DMS 273 (cell line): ENCODE data around the gene C19orf67.

ENCODE experiments used
- DNase-seq: peaks from one replicate; lab custom pipeline; 2025; ENCODE audit not compliant: unreplicated experiment; lab: John Stamatoyannopoulos, UW

Gene C19orf67

DNA sequence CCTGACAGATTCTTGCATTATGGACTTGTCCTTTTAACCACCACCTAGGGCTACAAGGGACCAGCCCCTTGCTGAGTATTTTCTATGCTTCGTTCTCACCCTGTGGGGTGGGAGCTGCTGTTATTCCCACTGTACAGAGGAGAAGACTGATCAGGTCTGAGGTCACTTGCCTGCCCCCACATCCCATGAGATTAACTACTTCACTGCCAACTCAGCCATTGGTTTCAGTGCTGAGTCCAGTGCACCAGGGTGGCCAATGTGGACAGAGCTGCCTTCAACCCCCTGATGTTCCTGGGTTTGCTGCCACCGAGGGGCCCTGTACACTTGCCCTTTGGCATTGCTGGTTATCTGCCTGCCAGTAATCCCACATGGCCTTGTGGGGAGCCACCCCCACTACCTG lies 25.1 kb upstream of the C19orf67 start:
- no peak for DNase-seq

GRCh38 chr19:14107581-14108461 lies 22.2 kb upstream of the C19orf67 start:
- DNase-seq, result no peak

- no peak for DNase-seq
These were observed 21.3 kb upstream of the C19orf67 start for GRCh38 chr19:14106840-14107239.

- no peak for DNase-seq
These were observed 20.1 kb upstream of the C19orf67 start for GRCh38 chr19:14105680-14106079.

GRCh38 chr19:14103310-14103709 lies 17.7 kb upstream of the C19orf67 start:
- DNase-seq, result peak; percentile 44

DNA sequence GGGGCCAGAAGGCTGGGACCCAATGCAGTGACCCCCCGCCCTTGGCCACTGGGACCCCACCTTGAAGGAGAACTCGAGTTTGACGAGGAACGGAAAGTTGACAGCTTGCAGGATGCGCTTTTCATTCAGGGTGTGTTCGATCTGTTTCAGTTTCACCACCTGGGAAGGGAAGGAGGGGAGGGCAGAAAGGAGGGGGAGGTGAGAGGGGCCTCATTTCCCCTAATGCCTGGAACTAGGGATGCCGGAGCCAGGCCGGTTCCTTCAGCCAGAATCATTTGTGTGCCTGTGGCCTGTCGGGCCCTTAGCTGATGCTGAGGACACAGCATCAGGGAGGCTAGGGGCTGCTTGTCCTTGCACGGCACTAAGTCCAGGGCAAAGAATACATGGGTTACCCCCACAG lies 17.2 kb upstream of the C19orf67 start:
- DNase-seq, result no peak

DNA sequence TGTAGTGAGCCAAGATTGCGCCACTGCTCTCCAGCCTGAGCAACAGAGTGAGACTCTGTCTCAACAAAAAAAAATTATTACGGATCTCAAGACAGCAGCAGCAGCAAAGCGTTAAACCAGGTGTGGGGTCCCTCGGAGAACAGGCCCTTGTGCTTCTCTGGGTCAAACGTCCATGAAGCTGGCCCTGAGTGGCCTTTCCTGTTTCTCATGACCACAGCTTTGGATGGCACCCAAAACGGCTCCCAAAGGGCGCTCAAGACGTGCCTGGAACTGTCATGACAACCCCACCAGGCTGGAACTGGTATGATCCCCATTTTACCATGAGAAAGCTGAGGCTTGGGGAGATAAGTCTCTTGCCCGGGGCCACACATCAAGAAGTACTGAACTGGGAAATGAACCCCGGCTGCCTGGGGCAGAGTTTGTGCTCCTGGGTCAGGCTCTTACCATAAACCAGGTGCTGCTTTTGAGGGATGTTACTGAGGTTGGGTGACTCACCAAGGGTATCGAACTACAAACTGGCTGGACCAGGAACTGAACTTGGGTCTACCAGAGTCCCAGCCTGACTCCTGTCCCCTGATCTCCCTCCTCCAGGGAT lies 16.6 kb upstream of the C19orf67 start:
- no peak for DNase-seq

DNA sequence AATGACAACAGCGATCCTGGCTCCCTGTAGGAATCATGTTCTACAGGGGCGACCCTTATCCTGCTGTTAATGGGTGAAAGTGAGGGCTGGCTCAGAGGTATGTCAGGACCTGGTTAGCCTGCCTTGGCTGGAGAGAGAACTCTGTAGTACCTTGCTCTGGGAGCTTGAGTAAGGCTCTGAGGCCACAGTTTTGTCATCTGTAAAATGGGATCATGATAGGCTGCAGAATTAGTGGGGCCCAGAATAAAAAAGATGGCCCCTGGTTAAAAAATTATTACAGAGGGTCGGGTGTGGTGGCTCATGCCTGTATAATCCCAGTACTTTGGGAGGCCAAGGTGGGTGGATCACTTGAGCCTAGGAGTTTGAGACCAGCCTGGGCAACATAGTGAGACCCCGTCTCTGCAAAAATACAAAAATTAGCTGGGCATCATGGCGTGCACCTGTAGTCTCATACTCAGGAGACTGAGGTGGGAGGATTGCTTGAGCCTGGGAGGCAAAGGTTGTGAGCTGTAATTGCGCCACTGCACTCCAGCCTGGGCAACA lies 15.5 kb upstream of the C19orf67 start:
- DNase-seq, result no peak

- no peak for DNase-seq
These were observed 12.1 kb upstream of the C19orf67 start for GRCh38 chr19:14097532-14098151.

DNA sequence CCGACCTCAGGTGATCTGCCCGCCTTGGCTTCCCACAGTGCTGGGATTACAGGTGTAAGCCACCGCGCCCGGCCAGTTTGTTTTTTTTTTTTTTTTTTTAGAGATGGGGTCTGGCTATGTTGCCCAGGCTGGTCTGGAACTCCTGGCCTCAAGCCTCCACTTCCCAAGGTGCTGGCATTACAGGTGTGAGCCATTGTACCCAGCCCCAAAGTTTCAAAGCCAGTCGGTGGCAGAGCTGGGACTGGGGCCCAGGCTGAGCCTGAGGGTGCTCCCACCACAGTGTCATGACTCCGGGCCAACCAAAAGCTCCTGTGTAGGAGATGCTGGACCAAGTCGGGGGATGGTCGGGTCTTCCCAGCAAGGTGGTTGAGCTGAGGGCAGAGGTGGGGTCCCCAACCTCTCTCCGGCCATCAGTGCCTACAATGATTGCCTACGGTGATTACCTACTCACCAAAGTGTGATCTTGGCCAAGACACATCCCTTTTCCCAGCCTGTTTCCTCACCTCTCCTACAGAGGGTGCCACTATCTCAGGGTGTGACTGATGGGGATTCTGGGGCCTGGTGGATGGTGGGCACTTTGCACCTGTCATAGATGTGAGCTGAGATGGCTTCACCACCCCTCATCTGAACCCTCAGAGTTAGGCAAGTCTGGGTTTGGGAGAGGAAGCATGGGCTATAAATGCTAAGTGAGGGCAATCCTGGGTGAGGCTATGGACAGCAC lies 10.8 kb upstream of the C19orf67 start:
- DNase-seq, result no peak

DNA sequence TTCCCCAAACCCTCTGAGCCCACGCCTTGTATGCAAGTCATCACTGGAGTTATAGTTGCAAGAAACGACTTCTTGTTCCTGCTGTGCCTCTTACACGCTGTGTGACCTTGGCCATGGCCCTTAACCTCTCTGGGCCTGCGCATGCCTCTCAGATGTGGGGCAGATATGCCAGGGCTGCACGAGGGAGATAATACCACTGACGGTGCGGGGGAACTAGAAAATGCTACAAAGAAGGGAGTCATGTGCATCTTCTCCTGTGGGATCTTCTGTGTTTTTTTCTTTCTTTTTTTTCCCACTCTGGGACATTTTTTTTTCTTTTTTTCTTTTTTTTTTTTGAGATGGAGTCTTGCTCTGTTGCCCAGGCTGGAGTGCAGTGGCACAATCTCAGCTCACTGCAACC lies 9.3 kb upstream of the C19orf67 start:
- no peak for DNase-seq

DNA sequence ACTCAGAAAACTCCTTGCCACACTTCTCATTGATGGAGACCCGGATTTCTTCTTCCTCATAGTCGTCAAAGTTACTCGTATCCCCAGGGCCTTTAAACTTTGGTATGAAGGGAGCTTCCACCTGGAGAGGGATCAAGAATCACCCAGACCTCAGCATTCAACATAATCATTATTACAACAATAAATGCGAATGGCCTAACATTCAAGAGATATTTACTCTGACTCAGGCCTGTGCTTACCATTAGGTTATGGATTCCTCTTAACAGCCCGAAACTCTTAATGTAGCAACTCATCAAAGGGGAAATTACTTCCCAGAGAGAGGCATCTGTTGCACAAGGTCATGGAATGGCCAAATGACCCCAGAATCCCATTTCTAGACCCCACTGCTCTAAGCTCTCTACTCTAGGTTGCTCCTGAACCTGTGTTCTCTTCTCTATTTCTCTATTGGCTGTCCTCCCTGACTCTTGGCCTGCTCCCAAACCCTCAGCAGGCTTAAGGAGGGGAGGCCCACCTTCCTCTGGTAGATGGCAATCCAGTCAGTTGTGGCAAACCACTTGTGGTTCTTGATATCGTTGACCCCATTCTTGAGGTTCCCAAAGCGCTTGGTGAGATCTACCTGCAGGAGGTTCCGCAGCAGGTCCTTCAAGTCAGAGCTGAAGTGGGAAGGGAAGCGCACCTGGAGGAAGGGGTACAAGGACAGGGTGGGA lies 7.7 kb upstream of the C19orf67 start:
- no peak for DNase-seq

DNA sequence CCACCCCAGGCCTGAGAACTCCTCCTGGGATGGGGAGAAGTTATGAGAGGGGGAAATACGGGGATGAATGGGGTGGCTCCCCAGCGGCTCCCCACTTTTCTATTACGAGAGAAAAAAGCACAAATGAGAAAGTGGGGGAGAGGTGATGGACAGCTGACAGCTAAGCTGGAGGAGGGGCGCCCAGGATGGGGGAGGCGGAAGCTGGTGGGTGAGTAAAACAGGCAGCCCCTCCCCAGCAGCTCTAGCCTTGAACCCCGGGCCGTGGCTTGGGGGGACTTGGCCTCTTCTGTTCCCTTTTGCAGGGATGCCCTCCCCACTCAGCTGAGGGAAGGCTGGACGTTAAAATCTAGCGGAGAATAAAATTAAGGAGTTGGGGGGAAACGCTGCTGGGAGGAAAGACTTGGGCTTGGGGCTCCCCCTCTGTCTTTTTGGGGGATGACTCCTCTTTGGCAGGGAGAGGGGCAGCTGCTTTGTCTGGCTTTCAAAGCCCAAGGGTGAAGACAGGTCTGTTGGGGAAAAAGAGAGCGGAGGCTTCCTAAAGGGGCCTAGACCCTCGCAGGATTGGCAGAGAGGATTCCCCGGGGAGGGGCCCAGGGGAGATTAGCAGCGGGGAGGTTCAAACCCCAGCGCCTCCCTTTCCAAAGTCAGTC lies 6.4 kb upstream of the C19orf67 start:
- DNase-seq, result peak; percentile 56

DNA sequence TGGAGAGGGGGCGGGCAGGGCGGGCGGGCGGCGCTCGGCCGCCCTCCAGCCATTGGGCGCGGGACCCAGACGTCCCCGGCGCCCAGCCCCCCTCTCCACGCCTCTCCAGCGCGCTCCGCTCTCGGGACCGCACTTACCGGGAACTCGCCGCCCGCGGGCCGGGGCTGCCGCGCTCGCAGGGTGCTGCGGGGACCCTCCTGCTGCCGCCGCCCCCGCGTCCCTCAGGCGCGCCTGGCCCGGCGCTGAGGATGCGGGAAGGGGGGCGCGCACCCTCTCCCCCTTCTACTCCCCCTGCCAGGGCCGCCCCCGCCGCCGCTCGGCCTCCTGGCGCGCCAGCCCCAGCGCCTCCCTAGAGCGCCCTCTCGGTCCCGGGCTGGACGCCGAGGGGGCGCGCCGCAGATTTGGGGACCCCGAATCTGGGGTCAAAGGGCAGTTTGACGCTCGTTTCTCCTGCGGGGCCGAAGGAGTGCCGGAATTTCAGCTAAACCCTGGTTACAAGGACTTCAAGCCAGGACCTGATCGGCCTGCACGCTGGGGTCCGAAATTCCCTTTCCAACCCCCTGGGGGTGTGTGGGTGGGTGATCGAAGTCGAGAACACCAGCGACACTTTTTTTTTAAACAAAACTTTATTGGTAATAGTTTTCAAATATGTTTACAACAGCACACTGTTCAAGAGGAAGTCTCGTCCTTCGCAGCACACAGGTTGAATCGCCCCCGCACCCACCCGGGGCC lies 5.7 kb upstream of the C19orf67 start:
- peak; percentile 85 for DNase-seq

DNA sequence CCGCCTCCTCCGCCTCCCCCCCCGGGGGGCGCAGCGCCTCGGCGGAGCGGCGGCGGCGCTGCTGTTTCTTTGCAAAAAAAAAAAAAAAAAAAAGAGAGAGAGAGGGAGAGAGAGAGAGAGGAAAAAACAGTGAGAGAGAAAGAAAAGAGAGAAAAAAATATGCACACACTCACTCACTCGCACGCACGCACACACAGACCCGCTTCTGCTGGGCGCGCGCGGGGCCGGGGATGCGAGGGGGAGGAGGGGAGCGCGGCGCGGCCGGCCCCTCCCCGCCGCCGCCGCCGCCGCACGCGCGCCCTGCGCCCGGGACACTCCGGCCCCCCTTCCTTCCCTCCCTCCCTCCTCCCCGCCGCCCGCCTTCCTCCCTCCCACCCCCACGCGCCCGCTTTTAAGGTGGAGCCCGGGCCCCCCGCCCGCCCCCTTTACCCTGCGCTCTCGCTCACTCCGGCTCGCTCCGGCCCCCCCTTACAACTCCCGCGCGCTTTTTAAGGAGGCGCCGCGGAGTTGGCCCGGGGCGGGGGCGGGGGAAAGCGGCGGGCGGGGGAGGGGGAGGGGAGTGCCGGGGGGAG lies 5.0 kb upstream of the C19orf67 start, which contains the start of gene SAMD1:
Gene SAMD1, minus strand, starts transcription at position 243 of the 572 bp plus-strand sequence.
- peak; percentile 95 for DNase-seq

GRCh38 chr19:14089662-14090508 lies 4.3 kb upstream of the C19orf67 start:
- DNase-seq, result peak; percentile 85

GRCh38 chr19:14089412-14089661 lies 3.8 kb upstream of the C19orf67 start:
- peak; percentile 53 for DNase-seq

GRCh38 chr19:14088634-14089411 lies 3.2 kb upstream of the C19orf67 start:
- DNase-seq, result no peak
